Ishikawa (cell line): ENCODE data around the gene ATF6.

Experiments
- CEBPB ChIP-seq: IDR thresholded peaks from 2 replicates; pipeline ENCODE4 v1.6.1; 2012
- EP300 ChIP-seq: IDR thresholded peaks from 2 replicates; pipeline ENCODE4 v1.6.1; 2012; ENCODE audit warnings: borderline replicate concordance
- YY1 ChIP-seq: IDR thresholded peaks from 2 replicates; pipeline ENCODE4 v1.6.1; 2012; ENCODE audit warnings: low read depth

DNA sequence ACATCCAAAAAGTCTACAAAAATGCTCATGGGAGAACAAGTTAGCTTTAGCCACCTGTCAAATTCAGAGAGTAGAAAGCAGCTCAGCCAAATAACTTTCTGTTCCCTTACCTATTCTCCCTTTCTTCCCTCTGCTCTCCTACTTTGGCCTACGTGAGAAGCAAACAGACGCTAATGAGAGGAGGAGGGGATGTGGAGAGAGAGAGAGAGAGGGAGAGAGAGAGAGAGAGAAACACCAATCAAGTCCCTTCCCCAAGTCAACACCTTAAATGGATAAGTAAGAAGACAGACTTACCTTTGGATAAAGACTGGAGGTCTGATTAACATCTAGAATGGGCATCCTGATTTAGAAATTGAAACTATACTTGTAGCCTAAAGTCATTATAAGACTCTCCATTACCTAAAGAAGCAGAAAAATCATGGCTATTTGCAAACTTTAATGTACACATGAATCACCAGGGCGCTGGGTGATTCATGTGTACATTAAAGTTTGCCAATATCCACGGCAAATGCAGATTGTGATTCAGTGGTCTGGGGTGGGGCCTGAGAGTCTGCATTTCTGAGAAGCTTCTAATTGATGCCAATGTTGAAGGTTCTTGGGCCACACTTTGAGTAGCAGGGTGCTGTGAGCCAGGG is 29.7 kb upstream of the ATF6 start:
- TF ChIP-seq CEBPB (no peak), EP300 (no peak), YY1 (no peak)
